Ovary (tissue), 3 donors: ENCODE measurements around the gene TUBA1C.

Experiments
- POLR2A ChIP-seq: fragments of 450-650 bp; IDR thresholded peaks from one replicate; pipeline ENCODE4 v1.6.1; 2017; ENCODE audit warnings: antibody characterized with exemption, mild to moderate bottlenecking, moderate library complexity
- TF ChIP-seq, protein P1 (sequence below), 3 donors: fragments of 450-650 bp in 2 of 3; fragments of 200-600 bp in 1 of 3; IDR thresholded peaks; one replicate each; pipeline versions ENCODE4 v1.5.1 to v1.8.0; 2016 to 2022; ENCODE audit warnings: antibody characterized with exemption in 3 of 3, mild to moderate bottlenecking in 1 of 3
- donor health status: DM: no; HTN: no; CAD: no.

- TF ChIP-seq, protein P1, sequence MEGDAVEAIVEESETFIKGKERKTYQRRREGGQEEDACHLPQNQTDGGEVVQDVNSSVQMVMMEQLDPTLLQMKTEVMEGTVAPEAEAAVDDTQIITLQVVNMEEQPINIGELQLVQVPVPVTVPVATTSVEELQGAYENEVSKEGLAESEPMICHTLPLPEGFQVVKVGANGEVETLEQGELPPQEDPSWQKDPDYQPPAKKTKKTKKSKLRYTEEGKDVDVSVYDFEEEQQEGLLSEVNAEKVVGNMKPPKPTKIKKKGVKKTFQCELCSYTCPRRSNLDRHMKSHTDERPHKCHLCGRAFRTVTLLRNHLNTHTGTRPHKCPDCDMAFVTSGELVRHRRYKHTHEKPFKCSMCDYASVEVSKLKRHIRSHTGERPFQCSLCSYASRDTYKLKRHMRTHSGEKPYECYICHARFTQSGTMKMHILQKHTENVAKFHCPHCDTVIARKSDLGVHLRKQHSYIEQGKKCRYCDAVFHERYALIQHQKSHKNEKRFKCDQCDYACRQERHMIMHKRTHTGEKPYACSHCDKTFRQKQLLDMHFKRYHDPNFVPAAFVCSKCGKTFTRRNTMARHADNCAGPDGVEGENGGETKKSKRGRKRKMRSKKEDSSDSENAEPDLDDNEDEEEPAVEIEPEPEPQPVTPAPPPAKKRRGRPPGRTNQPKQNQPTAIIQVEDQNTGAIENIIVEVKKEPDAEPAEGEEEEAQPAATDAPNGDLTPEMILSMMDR (IDR thresholded peaks at IDR 0.05): no peak
- TF ChIP-seq POLR2A: no peak
These were observed 29.9 kb downstream of the TUBA1C start for GRCh38 chr12:49294804-49295081.
